SIG-M5 treated with dmso at 0.1 percent for 504 hours (cell line): ENCODE data around the gene DENND5A.

Experiments used
- DNase-seq: peaks from one replicate; lab custom pipeline; 2025; ENCODE audit not compliant: unreplicated experiment; lab: John Stamatoyannopoulos, UW

DENND5A gene

DNA sequence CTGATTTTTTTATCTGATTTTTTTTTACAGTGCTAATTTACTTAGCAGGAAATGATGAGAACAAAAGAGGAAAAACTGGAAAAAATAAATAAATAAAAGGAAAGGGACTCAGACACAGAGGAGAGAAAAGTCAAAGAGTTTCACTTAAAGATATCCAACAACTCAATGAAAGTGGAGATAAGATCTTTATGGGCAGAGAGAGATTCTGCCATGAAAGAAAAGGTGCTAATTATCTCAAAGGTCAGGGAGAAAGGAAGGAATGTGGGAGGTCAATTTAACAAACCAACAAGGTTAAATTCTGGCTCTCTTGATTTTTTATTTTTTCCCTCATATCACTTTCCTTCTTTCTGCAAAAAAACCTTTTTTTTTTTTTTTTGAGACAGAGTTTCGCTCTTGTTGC is 86.0 kb downstream of the DENND5A start:
- no peak for DNase-seq

DNA sequence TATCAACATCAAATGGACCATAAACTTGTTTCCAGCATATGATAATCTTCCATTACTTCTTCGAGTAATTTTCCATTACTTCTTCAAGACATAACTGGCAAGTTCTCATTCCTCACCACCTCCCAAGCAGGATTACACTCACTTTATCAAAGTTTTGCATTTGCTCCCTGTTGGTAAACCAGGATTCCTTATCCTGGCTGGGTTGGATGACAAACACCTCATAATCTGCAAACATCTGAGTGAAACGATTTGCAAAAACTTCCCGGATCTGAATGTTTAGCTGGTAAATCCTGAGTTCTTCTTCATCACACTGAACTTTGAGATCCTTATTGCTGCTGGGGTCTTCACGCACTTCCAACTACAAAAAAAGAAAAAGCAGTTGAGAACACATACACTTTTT is 86.4 kb downstream of the DENND5A start:
- DNase-seq = no peak

GRCh38 chr11:9177438-9178091 is 87.6 kb downstream of the DENND5A start:
- DNase-seq = no peak

- no peak for DNase-seq
Observed at GRCh38 chr11:9176550-9176949, 88.6 kb downstream of the DENND5A start.

DNA sequence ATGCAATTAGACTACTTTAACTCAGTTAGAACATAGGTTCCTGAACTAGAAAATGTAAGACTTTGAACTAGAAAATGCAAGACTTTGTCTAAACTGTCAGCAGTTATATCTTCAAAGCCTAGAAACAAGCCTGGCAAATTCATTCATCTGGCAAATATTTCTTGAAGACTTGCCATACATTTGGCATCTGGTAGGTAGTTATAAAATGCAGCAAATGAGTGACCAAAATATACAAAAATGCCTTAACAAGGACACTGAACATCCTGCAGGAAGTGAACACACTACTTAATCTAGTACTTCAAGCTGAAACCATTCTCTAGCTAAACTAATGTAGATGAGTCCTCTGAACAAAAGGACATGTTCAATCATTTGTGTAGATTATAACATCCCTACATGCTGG is 89.0 kb downstream of the DENND5A start:
- DNase-seq = no peak

GRCh38 chr11:9172389-9172788 is 92.8 kb downstream of the DENND5A start:
- no peak for DNase-seq

GRCh38 chr11:9170450-9170849 is 94.7 kb downstream of the DENND5A start:
- DNase-seq = no peak

- no peak for DNase-seq
Observed at GRCh38 chr11:9169595-9170295, 95.4 kb downstream of the DENND5A start.

DNA sequence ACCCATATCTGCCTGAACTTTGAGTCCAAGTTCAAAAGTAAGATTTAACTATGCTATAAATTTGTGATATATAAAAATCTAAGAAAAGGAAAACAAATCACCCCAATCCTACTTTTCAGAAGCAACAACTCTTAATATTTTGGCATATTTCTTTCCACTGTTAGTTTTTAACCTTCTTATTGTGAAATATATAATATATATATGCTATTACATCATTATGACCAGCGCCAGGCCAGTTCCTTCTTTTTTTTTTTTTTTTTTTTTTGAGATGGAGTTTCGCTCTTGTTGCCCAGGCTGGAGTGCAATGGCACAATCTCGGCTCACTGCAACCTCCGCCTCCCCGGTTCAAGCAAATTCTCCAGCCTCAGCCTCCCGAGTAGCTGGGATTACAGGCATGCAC is 103.2 kb downstream of the DENND5A start:
- DNase-seq = peak; percentile 71

- no peak for DNase-seq
Observed at GRCh38 chr11:9160166-9160565, 105.0 kb downstream of the DENND5A start.

- peak; percentile 67 for DNase-seq
Observed at GRCh38 chr11:9158898-9159391, 106.2 kb downstream of the DENND5A start.

GRCh38 chr11:9155930-9156329 is 109.2 kb downstream of the DENND5A start:
- no peak for DNase-seq

DNA sequence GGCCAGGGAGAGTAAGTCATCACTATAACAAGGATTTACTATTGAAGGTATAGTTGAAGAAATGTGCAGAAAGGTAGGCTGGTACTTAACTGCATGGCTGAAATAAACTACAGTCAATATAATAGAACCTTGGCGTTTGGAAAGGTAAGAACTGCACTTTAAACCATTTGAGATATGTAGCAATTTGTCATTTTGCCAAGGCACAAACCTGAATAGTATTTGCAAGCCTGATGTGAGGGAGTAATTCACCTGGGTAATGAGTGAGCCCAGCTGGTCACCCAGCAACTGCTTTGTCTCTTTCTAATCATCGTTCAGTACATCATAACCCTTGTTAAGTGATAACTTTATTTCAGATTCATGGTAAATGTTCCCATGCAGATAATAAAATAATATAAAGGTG is 111.5 kb downstream of the DENND5A start:
- DNase-seq = no peak

DNA sequence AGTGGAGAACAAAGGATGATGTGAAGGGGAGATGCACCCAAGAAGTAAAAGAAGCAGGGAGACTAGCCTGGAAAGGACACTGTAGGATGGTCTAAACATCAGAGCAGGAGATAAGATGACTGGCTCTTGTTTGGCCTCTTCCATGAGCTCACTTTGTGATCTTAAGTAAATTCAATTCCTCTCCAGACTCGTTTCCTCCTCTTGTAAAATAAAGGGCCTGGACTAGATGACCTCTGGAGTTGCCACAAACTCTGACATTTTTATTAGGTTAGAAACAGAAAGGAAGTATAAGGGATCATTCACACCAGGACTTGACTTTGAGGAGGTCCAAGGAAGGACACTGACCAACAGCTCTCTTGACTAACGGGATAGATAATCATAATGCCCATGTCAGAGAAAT is 113.5 kb downstream of the DENND5A start:
- DNase-seq = no peak

DNA sequence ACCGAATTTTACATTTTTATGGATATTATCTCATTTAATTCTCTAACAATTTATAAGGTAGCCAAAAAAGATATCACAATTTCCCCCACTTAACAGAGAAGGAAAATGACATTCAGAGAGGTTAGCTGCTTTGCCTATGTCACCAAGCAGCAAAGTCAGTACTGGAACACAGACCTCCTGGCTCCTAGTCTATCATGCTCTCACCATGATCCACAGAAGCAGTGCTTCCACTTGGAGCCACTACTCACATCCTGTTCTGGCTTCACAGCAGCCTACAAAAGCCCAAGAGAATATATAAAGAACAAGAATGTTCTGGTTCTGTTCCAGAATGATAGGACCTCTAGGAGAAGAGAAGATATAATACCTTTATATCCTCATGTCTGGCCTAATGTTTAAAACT is 114.2 kb downstream of the DENND5A start:
- no peak for DNase-seq

- no peak for DNase-seq
Observed at GRCh38 chr11:9150501-9150900, 114.6 kb downstream of the DENND5A start.

GRCh38 chr11:9148727-9149126 is 116.4 kb downstream of the DENND5A start:
- DNase-seq = no peak

DNA sequence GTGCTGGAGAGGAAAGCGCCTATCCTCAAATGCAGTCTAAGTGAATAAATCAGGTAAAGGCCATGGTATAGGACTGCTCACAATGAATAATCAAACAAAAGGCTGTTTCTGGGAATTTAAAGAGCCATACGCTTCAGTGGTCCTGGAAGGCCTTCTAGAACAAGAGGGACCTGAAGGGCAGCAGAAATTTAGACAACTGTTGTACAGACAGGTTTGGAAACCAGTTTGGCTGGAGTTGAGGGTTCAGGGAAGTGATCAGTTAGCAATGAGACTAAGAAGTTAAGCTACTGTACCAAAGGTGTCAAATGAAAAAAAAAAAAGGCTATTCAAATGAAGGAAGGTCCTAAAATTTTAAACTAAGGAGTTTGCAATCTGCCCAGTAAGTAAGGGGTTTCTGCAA is 117.1 kb downstream of the DENND5A start:
- DNase-seq = no peak

- DNase-seq = no peak
Observed at GRCh38 chr11:9146477-9146876, 118.7 kb downstream of the DENND5A start.

DNA sequence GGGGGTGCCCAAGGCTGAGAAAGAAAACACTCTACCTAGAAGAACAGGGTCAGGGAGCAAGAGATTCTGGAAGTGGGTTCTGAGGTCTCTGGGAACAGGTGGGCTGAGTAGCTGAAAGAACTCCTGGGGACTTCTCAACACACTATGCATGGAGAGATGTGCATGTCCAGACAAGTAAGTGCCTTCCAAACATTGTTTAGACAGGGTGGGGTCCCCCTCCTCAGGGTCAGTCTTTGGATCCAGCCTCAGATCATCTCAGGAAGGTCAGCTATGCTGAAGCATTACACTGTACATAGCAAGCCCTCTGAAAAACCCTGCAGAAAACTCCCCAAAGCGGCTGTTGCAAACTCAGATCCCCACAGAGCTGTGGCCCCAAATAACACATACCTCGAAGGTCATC is 119.9 kb downstream of the DENND5A start:
- DNase-seq = no peak

GRCh38 chr11:9144828-9145227 is 120.3 kb downstream of the DENND5A start:
- DNase-seq = no peak

- no peak for DNase-seq
Observed at GRCh38 chr11:9143721-9144120, 121.4 kb downstream of the DENND5A start.

DNA sequence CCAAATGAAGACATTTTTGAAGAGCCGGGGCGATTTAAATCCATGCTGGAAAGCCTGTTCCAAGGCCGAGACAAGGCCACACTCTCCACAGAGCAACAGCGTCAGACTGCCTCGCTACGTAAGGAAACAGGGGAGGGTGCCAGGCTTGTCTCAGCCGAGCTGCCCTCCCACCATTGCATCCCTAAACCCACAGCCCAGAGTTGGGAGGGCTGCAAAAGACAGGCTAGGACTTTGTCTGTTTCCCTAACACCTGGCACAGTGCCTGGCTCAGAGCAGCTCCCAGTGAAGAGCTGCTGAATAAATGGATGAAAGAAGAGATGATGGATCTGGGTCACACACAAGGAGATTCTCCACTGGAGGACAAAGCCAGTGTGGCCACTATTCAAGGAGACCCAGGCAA is 122.4 kb downstream of the DENND5A start:
- no peak for DNase-seq
